OCI-LY1 (cell line): Measurements from ENCODE around the gene NDUFAF5.

ENCODE experiments used
- H2AFZ ChIP-seq: fragments of 200-600 bp; sonication (generic), shearing (Covaris generic); 2 replicates; pipeline ENCODE4 v1.6.0; 2014; ENCODE audit warnings: antibody characterized with exemption, mild to moderate bottlenecking, low read length
- H3F3A ChIP-seq: fragments of 200-600 bp; sonication (generic), shearing (Covaris generic); 2 replicates; pipeline ENCODE4 v1.6.0; 2014; ENCODE audit warnings: mild to moderate bottlenecking, antibody characterized with exemption, low read length, moderate library complexity; ENCODE audit not compliant: insufficient read depth
- H3K27ac ChIP-seq: fragments of 200-600 bp; sonication (generic); 2 replicates; pipeline ENCODE4 v1.5.1; 2014; ENCODE audit warnings: low read length, mixed run types, mild to moderate bottlenecking, low read depth; ENCODE audit not compliant: poor library complexity, severe bottlenecking
- H3K27me3 ChIP-seq: fragments of 200-600 bp; sonication (generic); 2 replicates; pipeline ENCODE4 v1.6.0; 2014; ENCODE audit warnings: antibody characterized with exemption, mild to moderate bottlenecking, low read length, moderate library complexity; ENCODE audit not compliant: insufficient read depth
- H3K36me3 ChIP-seq: fragments of 200-600 bp; sonication (generic); 2 replicates; pipeline ENCODE4 v1.6.1; 2014; ENCODE audit warnings: mild to moderate bottlenecking, antibody characterized with exemption, low read length, moderate library complexity, mixed read lengths; ENCODE audit not compliant: insufficient read depth
- H3K4me1 ChIP-seq: fragments of 200-600 bp; sonication (generic); 2 replicates; pipeline ENCODE4 v1.5.1; 2014; ENCODE audit warnings: mild to moderate bottlenecking, low read length, moderate library complexity; ENCODE audit not compliant: insufficient read depth, severe bottlenecking
- H3K4me2 ChIP-seq: fragments of 200-600 bp; sonication (generic), shearing (Covaris generic); 2 replicates; pipeline ENCODE4 v1.6.1; 2014; ENCODE audit warnings: low read length
- H3K4me3 ChIP-seq: fragments of 200-600 bp; sonication (generic); 2 replicates; pipeline ENCODE4 v1.5.1; 2014; ENCODE audit warnings: low read length, low read depth, mild to moderate bottlenecking, mixed read lengths; ENCODE audit not compliant: poor library complexity, severe bottlenecking
- H3K79me2 ChIP-seq: fragments of 200-600 bp; shearing (Covaris generic); 2 replicates; pipeline ENCODE4 v1.6.1; 2016; ENCODE audit warnings: mixed run types, low read length, mixed read lengths; ENCODE audit not compliant: insufficient read depth
- H3K9ac ChIP-seq: fragments of 200-600 bp; sonication (generic), shearing (Covaris generic); 2 replicates; pipeline ENCODE4 v1.6.1; 2014; ENCODE audit warnings: mild to moderate bottlenecking, low read length, mixed read lengths
- H3K9me2 ChIP-seq: fragments of 200-600 bp; sonication (generic), shearing (Covaris generic); 2 replicates; pipeline ENCODE4 v1.6.1; 2014; ENCODE audit warnings: low read depth, mild to moderate bottlenecking, low read length, mixed read lengths
- H3K9me3 ChIP-seq: fragments of 200-600 bp; shearing (Covaris generic); 2 replicates; pipeline ENCODE4 v1.6.1; 2014; ENCODE audit warnings: low read length, mixed read lengths
- H4K20me1 ChIP-seq: fragments of 200-600 bp; sonication (generic), shearing (Covaris generic); 2 replicates; pipeline ENCODE4 v1.6.0; 2016; ENCODE audit warnings: mild to moderate bottlenecking, low read length; ENCODE audit not compliant: insufficient read depth
- CTCF ChIP-seq: fragments of 200-600 bp; sonication (generic), shearing (Covaris generic); IDR thresholded peaks from 2 replicates; pipeline ENCODE4 v1.5.1; 2017; ENCODE audit warnings: mild to moderate bottlenecking, antibody characterized with exemption, low read length, moderate library complexity, mixed read lengths
- EZH2 ChIP-seq: fragments of 200-600 bp; sonication (generic), shearing (Covaris generic); IDR thresholded peaks from 2 replicates; pipeline ENCODE4 v1.8.0; 2017; ENCODE audit warnings: borderline replicate concordance, mixed run types, mild to moderate bottlenecking, antibody characterized with exemption, low read length, moderate library complexity, mixed read lengths

Gene NDUFAF5

DNA sequence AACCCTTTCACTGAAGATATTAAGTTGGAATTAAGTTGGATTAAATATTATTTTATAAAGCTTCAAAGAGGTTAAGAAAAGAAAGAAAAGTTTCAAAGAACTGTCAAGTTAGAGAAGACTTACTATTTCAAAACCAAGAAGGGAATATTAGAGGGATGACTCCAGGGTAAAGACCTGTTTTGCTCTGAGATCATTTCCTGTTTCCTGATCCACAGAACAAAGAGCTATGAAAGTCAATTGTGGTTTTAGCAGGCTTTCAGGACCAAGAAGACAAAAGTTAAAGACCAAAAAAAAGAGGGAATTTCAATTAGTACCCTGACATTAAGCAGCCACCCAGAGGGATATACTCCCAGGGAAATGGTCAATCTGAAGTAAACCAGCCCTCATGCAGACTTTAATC lies 19.5 kb upstream of the NDUFAF5 start:
- H3K4me2 ChIP-seq = no peak overlapping the region
- no peaks in the 10 kb centered on the region for H3K9me2 ChIP-seq
- no peak overlapping the region for H3K9ac ChIP-seq
- H3K79me2 ChIP-seq = no peaks in the 10 kb centered on the region
- no peak overlapping the region for H3K27ac ChIP-seq
- no peak overlapping the region for H3K4me3 ChIP-seq
- H3F3A ChIP-seq = no peaks in the 10 kb centered on the region
- H3K4me1 ChIP-seq = no peaks in the 10 kb centered on the region
- H3K27me3 ChIP-seq = no peaks in the 10 kb centered on the region
- peaks cover 13% of the 10 kb centered on the region for H3K9me3 ChIP-seq
- no peak for TF ChIP-seq EZH2
- H4K20me1 ChIP-seq = no peaks in the 10 kb centered on the region
- H2AFZ ChIP-seq = no peak overlapping the region
- peaks cover 85% of the 10 kb centered on the region for H3K36me3 ChIP-seq

DNA sequence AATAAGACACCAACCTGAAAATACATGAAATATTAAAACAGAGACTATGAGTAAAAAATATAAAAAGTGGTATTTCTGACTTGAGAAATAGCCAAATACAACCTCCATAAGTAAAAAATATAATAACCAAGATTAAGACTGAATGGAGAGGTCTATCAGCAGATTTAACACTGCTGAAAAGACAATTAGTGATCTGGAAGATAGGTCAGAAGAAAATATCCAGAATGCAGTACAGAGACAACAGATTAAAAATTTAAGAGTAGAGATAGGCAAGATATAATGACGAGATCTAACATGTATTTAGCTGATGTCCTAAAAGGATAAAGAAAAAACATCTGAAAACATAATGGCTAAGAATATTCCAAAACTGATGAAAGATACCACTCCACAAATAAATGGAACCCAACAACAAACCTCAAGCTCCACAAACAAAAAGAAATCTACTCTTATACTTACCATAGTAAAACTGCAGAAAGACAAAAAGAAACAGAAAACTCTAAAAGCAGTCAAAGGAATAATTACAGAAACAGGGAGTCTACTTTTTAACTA lies 18.9 kb upstream of the NDUFAF5 start:
- H2AFZ ChIP-seq = no peak overlapping the region
- H3K9me3 ChIP-seq = peaks cover 13% of the 10 kb centered on the region
- H3K4me1 ChIP-seq = no peaks in the 10 kb centered on the region
- no peak overlapping the region for H3K9ac ChIP-seq
- TF ChIP-seq CTCF (no peak), EZH2 (no peak)
- H4K20me1 ChIP-seq = no peaks in the 10 kb centered on the region
- no peaks in the 10 kb centered on the region for H3K9me2 ChIP-seq
- no peaks in the 10 kb centered on the region for H3K27me3 ChIP-seq
- H3K79me2 ChIP-seq = no peaks in the 10 kb centered on the region
- H3K4me2 ChIP-seq = no peak overlapping the region
- H3K36me3 ChIP-seq = peaks cover 92% of the 10 kb centered on the region
- H3F3A ChIP-seq = no peaks in the 10 kb centered on the region
- no peak overlapping the region for H3K4me3 ChIP-seq
- H3K27ac ChIP-seq = no peak overlapping the region

- no peak overlapping the region for H2AFZ ChIP-seq
- no peak overlapping the region for H3K27ac ChIP-seq
Measured at GRCh38 chr20:13770141-13770540, 14.7 kb upstream of the NDUFAF5 start.

More at GRCh38 chr20:13770141-13770540, 14.7 kb upstream of the NDUFAF5 start:
- H3K9me3 ChIP-seq = peaks cover 13% of the 10 kb centered on the region
- H4K20me1 ChIP-seq = no peaks in the 10 kb centered on the region
- H3K4me1 ChIP-seq = no peaks in the 10 kb centered on the region
- no peak overlapping the region for H3K4me3 ChIP-seq
- 0 out of 2 replicates have a peak, but pooled peaks cover 9% of the 10 kb centered on the region for H3F3A ChIP-seq
- H3K9me2 ChIP-seq = no peaks in the 10 kb centered on the region
- no peaks in the 10 kb centered on the region for H3K79me2 ChIP-seq
- no peak for TF ChIP-seq CTCF
- no peak for TF ChIP-seq EZH2
- H3K9ac ChIP-seq = no peak overlapping the region
- no peaks in the 10 kb centered on the region for H3K27me3 ChIP-seq
- H3K36me3 ChIP-seq = peaks cover 94% of the 10 kb centered on the region
- no peak overlapping the region for H3K4me2 ChIP-seq
